CD4-positive, alpha-beta T cell (primary cell): Measurements from ENCODE around the gene SELENOM. TPM values are rescaled to one million over a fixed set of nuclear protein-coding genes. Genes with fewer than 3 reads are reported as not detected.

Source experiments
- ATAC-seq: fragments of 200-7000 bp; cut with Tn5 transposase; one replicate; pipeline ENCODE4 v1.10.0; 2022; ENCODE audit warnings: mild to moderate bottlenecking; ENCODE audit not compliant: poor library complexity
- CTCF ChIA-PET: fragments of 350-600 bp; sonication (Branson Sonifier 250); formaldehyde crosslinking; loops from one replicate; lab custom pipeline; 2021; ENCODE audit warnings: antibody characterized with exemption, inconsistent platforms; lab: Charles Lee
- POLR2A ChIA-PET: fragments of 350-600 bp; sonication (Branson Sonifier 250); formaldehyde crosslinking; loops from one replicate; lab custom pipeline; 2021; ENCODE audit warnings: antibody characterized with exemption, inconsistent platforms; lab: Charles Lee
- DNase-seq, 14 experiments: peaks; one replicate each; pipeline ENCODE4 v3.0.0-alpha.2; 2013 to 2020; ENCODE audit warnings: mixed read lengths in 2 of 14
- H3K27ac ChIP-seq, 2 donors: one replicate each; pipeline versions ENCODE4 v1.5.1 to v1.7.0; 2013; ENCODE audit warnings: low read length in 2 of 2, low read depth in 1 of 2, mild to moderate bottlenecking in 1 of 2
- H3K27me3 ChIP-seq, 2 experiments: 1 replicate in 1 of 2; 2 replicates in 1 of 2; pipeline versions ENCODE4 v1.6.1 to v1.7.0; 2013; ENCODE audit warnings: low read length in 2 of 2, control low read depth in 1 of 2, mild to moderate bottlenecking in 1 of 2, moderate library complexity in 1 of 2; ENCODE audit not compliant: insufficient read depth in 2 of 2, control insufficient read depth in 1 of 2
- H3K36me3 ChIP-seq: one replicate; pipeline ENCODE4 v1.6.1; 2013; ENCODE audit warnings: low read length, control low read depth; ENCODE audit not compliant: insufficient read depth
- H3K4me1 ChIP-seq: one replicate; pipeline ENCODE4 v1.6.1; 2013; ENCODE audit warnings: low read length, control low read depth; ENCODE audit not compliant: insufficient read depth
- H3K4me3 ChIP-seq: one replicate; pipeline ENCODE4 v1.5.1; 2013; ENCODE audit warnings: mild to moderate bottlenecking, low read length, moderate library complexity
- H3K9me3 ChIP-seq, 2 experiments: 1 replicate in 1 of 2; 2 replicates in 1 of 2; pipeline versions ENCODE4 v1.6.1 to v1.7.0; 2013; ENCODE audit warnings: low read length in 2 of 2, mild to moderate bottlenecking in 2 of 2, control low read depth in 1 of 2, moderate library complexity in 1 of 2; ENCODE audit not compliant: control insufficient read depth in 1 of 2, insufficient read depth in 1 of 2
- H3K27ac Mint-ChIP-seq: one replicate; pipeline ENCODE4 v1.8.0; 2020; ENCODE audit warnings: mixed read lengths
- H3K27me3 Mint-ChIP-seq: one replicate; pipeline ENCODE4 v1.8.0; 2021; ENCODE audit warnings: mixed read lengths
- H3K36me3 Mint-ChIP-seq: one replicate; pipeline ENCODE4 v1.8.0; 2021; ENCODE audit warnings: low read depth, mixed read lengths
- H3K4me1 Mint-ChIP-seq: one replicate; pipeline ENCODE4 v1.8.0; 2021; ENCODE audit warnings: low read depth, mixed read lengths
- H3K4me3 Mint-ChIP-seq: one replicate; pipeline ENCODE4 v1.8.0; 2020; ENCODE audit warnings: mild to moderate bottlenecking, mixed read lengths
- H3K9me3 Mint-ChIP-seq: one replicate; pipeline ENCODE4 v1.8.0; 2020; ENCODE audit warnings: mixed read lengths
- CTCF ChIP-seq: fragments of 200-600 bp; IDR thresholded peaks from one replicate; pipeline ENCODE4 v1.8.0; 2022; ENCODE audit warnings: antibody characterized with exemption, mild to moderate bottlenecking
- intact Hi-C, 2 experiments: fragments of 100-400 bp; cut with DNase I in 1 of 2; cut with micrococcal nuclease in 1 of 2; formaldehyde crosslinking; loops; one replicate each; pipeline versions ENCODE4 v1.15.1 to v1.9.0; 2023 to 2025; cut with DNase I, micrococcal nuclease
- total RNA-seq, 174 experiments: library from RNA in 2 of 174; stranded (reverse) in 2 of 174; gene quantifications; one replicate each; pipeline ENCODE4 v1.2.3 and lab custom pipeline; 2021 to 2026

SELENOM gene
- total RNA-seq, 2 experiments from 2014 or later: 78.0 to 82.4 TPM

- no peak for ATAC-seq
- CTCF ChIA-PET: no interaction called here
These were observed 29.3 kb upstream of the SELENOM start for GRCh38 chr22:31136711-31137110.

DNA sequence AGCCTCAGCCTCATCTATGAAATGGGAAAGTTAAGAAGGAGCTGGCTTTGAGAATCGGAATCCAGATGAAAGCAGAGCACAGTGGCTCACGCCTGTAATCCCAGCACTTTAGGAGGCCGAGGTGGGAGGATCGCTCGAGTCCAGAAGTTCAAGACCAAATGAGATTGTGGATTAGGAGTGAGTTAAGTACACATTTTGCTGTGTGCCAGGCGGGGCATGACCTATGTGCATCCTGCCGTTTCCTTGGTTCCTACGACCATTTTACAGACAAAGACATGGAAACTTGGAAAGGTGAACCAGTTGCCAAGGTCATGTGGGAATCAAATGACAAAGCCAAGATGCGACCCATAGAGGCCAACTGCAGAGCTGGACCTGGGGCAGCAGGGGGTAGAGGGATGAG, 28.8 kb upstream of the SELENOM start:
- Mint-ChIP-seq H3K9me3 (no peaks in the 10 kb centered on the region), H3K36me3 (no peaks in the 10 kb centered on the region), H3K4me1 (no peaks in the 10 kb centered on the region), H3K4me3 (no peak overlapping the region), H3K27ac (no peak overlapping the region), H3K27me3 (no peaks in the 10 kb centered on the region)
- intact Hi-C loops: no loop called here
- no peak overlapping the region for H3K4me3 ChIP-seq
- no peaks in the 10 kb centered on the region for H3K4me1 ChIP-seq
- no peaks in the 10 kb centered on the region for H3K9me3 ChIP-seq
- POLR2A ChIA-PET: no interaction called here
- no peak for DNase-seq
- ATAC-seq: no peak
- no peaks in the 10 kb centered on the region for H3K27me3 ChIP-seq
- no peak for TF ChIP-seq CTCF
- no peak overlapping the region for H3K27ac ChIP-seq
- CTCF ChIA-PET: no interaction called here
- H3K36me3 ChIP-seq: no peaks in the 10 kb centered on the region

More at GRCh38 chr22:31136711-31137110, 29.3 kb upstream of the SELENOM start:
- Histone ChIP-seq H3K4me1 (no peaks in the 10 kb centered on the region), H3K4me3 (no peak overlapping the region), H3K27ac (no peak overlapping the region), H3K9me3 (no peaks in the 10 kb centered on the region), H3K36me3 (no peaks in the 10 kb centered on the region), H3K27me3 (no peaks in the 10 kb centered on the region)
- DNase-seq: no peak
- no peaks in the 10 kb centered on the region for H3K4me1 Mint-ChIP-seq
- H3K27me3 Mint-ChIP-seq: no peaks in the 10 kb centered on the region
- H3K27ac Mint-ChIP-seq: no peak overlapping the region
- H3K9me3 Mint-ChIP-seq: no peaks in the 10 kb centered on the region
- H3K4me3 Mint-ChIP-seq: no peak overlapping the region
- H3K36me3 Mint-ChIP-seq: no peaks in the 10 kb centered on the region
- no peak for TF ChIP-seq CTCF
- intact Hi-C loops: no loop called here
- POLR2A ChIA-PET: no interaction called here

- H3K27ac ChIP-seq: no peak overlapping the region
- ATAC-seq: no peak
- no peaks in the 10 kb centered on the region for H3K9me3 Mint-ChIP-seq
- H3K9me3 ChIP-seq: no peaks in the 10 kb centered on the region
- H3K36me3 ChIP-seq: no peaks in the 10 kb centered on the region
- no peak overlapping the region for H3K4me3 Mint-ChIP-seq
- H3K27me3 Mint-ChIP-seq: no peaks in the 10 kb centered on the region
- ChIA-PET CTCF (no interaction called here), POLR2A (no interaction called here)
- H3K4me1 ChIP-seq: no peaks in the 10 kb centered on the region
- intact Hi-C loops: no loop called here
- no peak for DNase-seq
- no peak for TF ChIP-seq CTCF
- H3K4me1 Mint-ChIP-seq: no peaks in the 10 kb centered on the region
- H3K4me3 ChIP-seq: no peak overlapping the region
- no peaks in the 10 kb centered on the region for H3K27me3 ChIP-seq
- H3K36me3 Mint-ChIP-seq: no peaks in the 10 kb centered on the region
- H3K27ac Mint-ChIP-seq: no peak overlapping the region
These were observed 28.3 kb upstream of the SELENOM start for GRCh38 chr22:31135706-31136105.
